ENCODE results near the gene BUB1B.
"Not testable (repeated sequence)": the region's sequence is repeated elsewhere in the genome, so short reads cannot be mapped to it uniquely, and the experiment has no call there.

The BUB1B gene

GRCh38 chr15:40160021-40160420, 848 bp upstream of the BUB1B start:
- Histone ChIP-seq H3K27ac (ENCODE audit: insufficient read depth in 1 of 2, low read depth in 1 of 2, low read length in 2 of 2, poor library complexity in 1 of 2, severe bottlenecking in 2 of 2) (no peak overlapping the region), H3K4me1 (ENCODE audit: control extremely low read depth in 1 of 4, control insufficient read depth in 4 of 4, insufficient read depth in 4 of 4, low read length in 3 of 4) (peaks cover 8 to 27% (median 20%) of the 10 kb centered on the region in 4 experiments), H3K27me3 (replicated peaks in 2 of 5; ENCODE audit: control insufficient read depth in 4 of 5, insufficient read depth in 5 of 5, low read length in 4 of 5) (no peaks in the 10 kb centered on the region), H3K4me3 (ENCODE audit: control insufficient read depth in 1 of 7, extremely low read depth in 1 of 7, insufficient read depth in 4 of 7, low read depth in 2 of 7, low read length in 6 of 7) (peak overlapping the region in 1 of 7 experiments; percentile 99), H3K36me3 (ENCODE audit: control insufficient read depth in 4 of 4, insufficient read depth in 4 of 4, low read length in 3 of 4) (peaks cover 0 to 6% (median 2%) of the 10 kb centered on the region in 4 experiments), H3K9me3 (ENCODE audit: control extremely low read depth in 1 of 5, control insufficient read depth in 4 of 5, insufficient read depth in 2 of 5, low read depth in 1 of 5, low read length in 4 of 5) (no peaks in the 10 kb centered on the region)
- POLR2A ChIA-PET, result interaction anchor here (1.5 kb wide), 1 partner anchor 112 kb away, joined by 3 read pairs; no protein-coding TSS in a partner anchor
- DNase-seq, result no peak
- CTCF ChIA-PET, result interaction anchor here (0.7 to 3.7 kb wide), 4 partner anchors 54 to 120 kb away, joined by 3 to 23 read pairs (median 4); no protein-coding TSS in a partner anchor
- WGBS (ENCODE audit: insufficient coverage), result 96% methylated on average over 3 of the region's 3 CpGs

DNA sequence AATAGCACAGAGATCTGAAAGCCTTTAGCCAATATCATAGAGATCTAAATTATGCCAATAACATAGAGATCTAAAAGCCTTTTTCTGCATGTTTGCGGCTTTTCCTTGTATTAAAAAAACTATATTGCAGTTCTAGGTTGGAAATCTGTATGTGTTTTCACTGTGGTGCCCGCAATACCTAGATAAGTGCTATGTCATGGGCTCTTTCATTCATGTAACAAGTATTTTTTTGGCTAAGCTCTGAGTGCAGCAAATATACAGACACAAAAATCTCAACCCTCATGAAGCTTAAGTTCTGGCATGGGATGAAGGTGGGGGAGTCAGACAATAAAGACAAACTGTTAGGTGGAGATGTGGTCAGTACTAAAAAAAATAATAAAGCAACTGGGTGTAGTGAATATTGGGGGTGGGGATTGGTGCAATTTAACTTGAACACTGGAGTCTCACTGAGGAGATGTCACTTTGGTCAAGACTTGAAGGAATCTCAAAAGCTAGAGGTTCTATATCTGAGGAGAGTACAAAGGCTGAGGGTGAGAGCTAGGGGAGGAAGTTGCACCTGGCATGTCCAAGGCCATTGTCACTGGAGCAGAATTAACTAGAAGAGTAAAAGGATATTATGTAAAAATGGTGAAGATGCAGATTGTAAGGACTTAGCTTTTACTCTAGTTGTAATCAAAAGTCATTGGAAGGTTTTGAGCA, 973 bp downstream of the BUB1B start:
- peak in 2 of 3 donors; percentile 22 to 31 for DNase-seq

DNA sequence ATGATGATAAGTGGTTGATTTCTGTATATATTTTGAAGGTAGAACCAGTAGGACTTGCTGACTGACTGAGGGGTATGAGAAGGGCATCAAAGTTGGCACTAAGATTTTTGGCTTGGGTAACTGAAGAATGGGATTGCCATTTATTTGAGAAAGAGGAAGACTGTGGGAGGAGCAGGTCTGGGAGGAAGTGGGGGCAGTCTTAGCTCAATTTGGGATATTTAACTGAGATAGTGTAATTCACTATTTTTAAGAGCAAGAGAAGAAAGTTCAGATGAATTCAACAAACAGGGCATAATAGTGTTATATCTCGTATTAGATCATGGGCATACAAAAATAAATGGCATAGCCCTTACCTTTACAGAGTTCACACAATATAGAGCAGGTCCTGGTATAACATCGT, 1.7 kb downstream of the BUB1B start:
- no peak overlapping the region for H3K27ac ChIP-seq (ENCODE audit: insufficient read depth in 1 of 2, low read depth in 1 of 2, low read length in 2 of 2, poor library complexity in 1 of 2, severe bottlenecking in 2 of 2)
- ChIA-PET POLR2A (no interaction called here), CTCF (interaction anchor here (0.9 to 3.7 kb wide), 7 partner anchors 10 to 117 kb away, joined by 3 to 23 read pairs (median 5); no protein-coding TSS in a partner anchor)
- H3K36me3 ChIP-seq (ENCODE audit: control insufficient read depth in 4 of 4, insufficient read depth in 4 of 4, low read length in 3 of 4), result peaks cover 0 to 20% (median 4%) of the 10 kb centered on the region in 4 experiments
- no peaks in the 10 kb centered on the region for H3K9me3 ChIP-seq (ENCODE audit: control extremely low read depth in 1 of 5, control insufficient read depth in 4 of 5, insufficient read depth in 2 of 5, low read depth in 1 of 5, low read length in 4 of 5)
- H3K4me3 ChIP-seq (ENCODE audit: control insufficient read depth in 1 of 7, extremely low read depth in 1 of 7, insufficient read depth in 4 of 7, low read depth in 2 of 7, low read length in 6 of 7), result peak overlapping the region in 3 of 7 experiments; percentile 24 to 99 (median 98)
- no CpG with 5 or more reads among the region's 2 CpGs for WGBS (ENCODE audit: insufficient coverage)
- no peaks in the 10 kb centered on the region for H3K27me3 ChIP-seq (replicated peaks in 2 of 5; ENCODE audit: control insufficient read depth in 4 of 5, insufficient read depth in 5 of 5, low read length in 4 of 5)
- no peak for DNase-seq
- H3K4me1 ChIP-seq (ENCODE audit: control extremely low read depth in 1 of 4, control insufficient read depth in 4 of 4, insufficient read depth in 4 of 4, low read length in 3 of 4), result peaks cover 8 to 27% (median 20%) of the 10 kb centered on the region in 4 experiments

More for the DNA sequence above, 973 bp downstream of the BUB1B start:
- Histone ChIP-seq H3K4me3 (ENCODE audit: control insufficient read depth in 1 of 7, extremely low read depth in 1 of 7, insufficient read depth in 4 of 7, low read depth in 2 of 7, low read length in 6 of 7) (peak overlapping the region in 6 of 7 experiments; percentile 94 to 99 (median 98)), H3K9me3 (ENCODE audit: control extremely low read depth in 1 of 5, control insufficient read depth in 4 of 5, insufficient read depth in 2 of 5, low read depth in 1 of 5, low read length in 4 of 5) (no peaks in the 10 kb centered on the region), H3K27ac (ENCODE audit: insufficient read depth in 1 of 2, low read depth in 1 of 2, low read length in 2 of 2, poor library complexity in 1 of 2, severe bottlenecking in 2 of 2) (peak overlapping the region in 1 of 2 experiments; percentile 62), H3K36me3 (ENCODE audit: control insufficient read depth in 4 of 4, insufficient read depth in 4 of 4, low read length in 3 of 4) (peaks cover 0 to 20% (median 4%) of the 10 kb centered on the region in 4 experiments), H3K4me1 (ENCODE audit: control extremely low read depth in 1 of 4, control insufficient read depth in 4 of 4, insufficient read depth in 4 of 4, low read length in 3 of 4) (peaks cover 8 to 27% (median 20%) of the 10 kb centered on the region in 4 experiments), H3K27me3 (replicated peaks in 2 of 5; ENCODE audit: control insufficient read depth in 4 of 5, insufficient read depth in 5 of 5, low read length in 4 of 5) (no peaks in the 10 kb centered on the region)
- POLR2A ChIA-PET, result interaction anchor here (0.7 kb wide), 1 partner anchor 22 kb away, joined by 3 read pairs; no protein-coding TSS in a partner anchor
- no CpG with 5 or more reads among the region's 2 CpGs for WGBS (ENCODE audit: insufficient coverage)
- CTCF ChIA-PET, result interaction anchor here (0.9 to 3.7 kb wide), 10 partner anchors 10 to 118 kb away, joined by 3 to 23 read pairs (median 4); no protein-coding TSS in a partner anchor

DNA sequence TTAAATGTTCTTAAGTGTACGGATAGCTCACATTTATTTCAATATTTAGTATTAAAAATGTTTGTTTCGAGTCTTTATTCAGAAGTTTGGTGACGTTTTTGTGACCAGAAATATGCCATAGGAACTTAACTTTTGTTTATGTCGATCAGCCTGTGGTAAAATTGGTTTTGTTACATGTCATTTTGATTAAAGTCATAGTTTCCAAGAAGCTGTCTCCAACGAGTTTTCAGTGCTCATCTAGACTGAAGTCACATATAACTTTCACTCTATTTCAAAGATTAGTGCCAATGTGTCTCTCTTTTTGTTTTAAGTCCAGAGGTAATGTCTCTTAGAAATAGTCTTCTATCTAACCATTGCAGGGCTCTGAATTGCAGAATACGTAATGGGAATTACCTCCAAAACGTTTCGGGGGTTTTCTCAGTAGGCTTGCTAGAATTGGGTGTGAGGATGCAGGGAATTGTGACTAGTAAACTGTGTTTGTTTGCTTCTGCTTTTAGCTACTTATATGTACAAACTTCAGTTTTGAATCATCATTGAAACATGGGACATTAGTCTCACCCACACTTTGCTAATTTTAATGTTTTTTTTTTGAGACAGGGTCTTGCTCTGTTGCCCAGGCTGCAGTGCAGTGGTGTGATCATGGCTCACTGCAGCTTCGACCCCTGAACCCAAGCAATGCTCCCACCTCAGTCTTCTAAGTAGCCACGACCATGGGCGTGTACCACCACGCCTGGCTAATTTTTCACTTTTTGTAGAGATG, 3.0 kb downstream of the BUB1B start:
- no peaks in the 10 kb centered on the region for H3K9me3 ChIP-seq (ENCODE audit: control extremely low read depth in 1 of 5, control insufficient read depth in 4 of 5, insufficient read depth in 2 of 5, low read depth in 1 of 5, low read length in 4 of 5)
- peaks cover 8 to 27% (median 18%) of the 10 kb centered on the region in 4 experiments for H3K4me1 ChIP-seq (ENCODE audit: control extremely low read depth in 1 of 4, control insufficient read depth in 4 of 4, insufficient read depth in 4 of 4, low read length in 3 of 4)
- H3K27me3 ChIP-seq (replicated peaks in 2 of 5; ENCODE audit: control insufficient read depth in 4 of 5, insufficient read depth in 5 of 5, low read length in 4 of 5), result no peaks in the 10 kb centered on the region
- 94% methylated on average over 8 of the region's 12 CpGs for WGBS (ENCODE audit: insufficient coverage)
- peaks cover 0 to 26% (median 4%) of the 10 kb centered on the region in 4 experiments for H3K36me3 ChIP-seq (ENCODE audit: control insufficient read depth in 4 of 4, insufficient read depth in 4 of 4, low read length in 3 of 4)
- H3K4me3 ChIP-seq (ENCODE audit: control insufficient read depth in 1 of 7, extremely low read depth in 1 of 7, insufficient read depth in 4 of 7, low read depth in 2 of 7, low read length in 6 of 7), result no peak overlapping the region
- ChIA-PET CTCF (interaction anchor here (1.1 to 2.1 kb wide), 3 partner anchors 20 to 118 kb away, joined by 3 to 6 read pairs (median 3); no protein-coding TSS in a partner anchor), POLR2A (interaction anchor here (0.6 kb wide), 1 partner anchor 94 kb away, joined by 3 read pairs; no protein-coding TSS in a partner anchor)
- no peak for DNase-seq
- H3K27ac ChIP-seq (ENCODE audit: insufficient read depth in 1 of 2, low read depth in 1 of 2, low read length in 2 of 2, poor library complexity in 1 of 2, severe bottlenecking in 2 of 2), result no peak overlapping the region

DNA sequence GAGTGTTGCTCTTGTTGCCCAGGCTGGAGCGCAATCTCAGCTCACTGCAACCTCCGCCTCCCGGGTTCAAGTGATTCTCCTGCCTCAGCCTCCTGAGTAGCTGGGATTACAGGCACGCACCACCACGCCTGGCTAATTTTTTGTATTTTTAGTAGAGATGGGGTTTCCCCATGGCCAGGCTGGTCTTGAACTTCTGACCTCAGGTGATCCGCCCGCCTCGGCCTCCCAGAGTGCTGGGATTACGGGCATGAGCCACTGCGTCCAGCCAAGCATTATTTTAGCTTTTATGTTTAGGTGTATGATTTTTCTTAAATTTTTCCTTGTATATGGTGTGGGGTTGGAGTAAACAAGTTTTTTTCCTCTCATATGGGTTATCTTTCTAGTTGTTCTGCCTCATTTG, 6.5 kb downstream of the BUB1B start:
- H3K9me3 ChIP-seq (ENCODE audit: control extremely low read depth in 1 of 5, control insufficient read depth in 4 of 5, insufficient read depth in 2 of 5, low read depth in 1 of 5, low read length in 4 of 5); H3K4me3 ChIP-seq (ENCODE audit: control insufficient read depth in 1 of 7, extremely low read depth in 1 of 7, insufficient read depth in 4 of 7, low read depth in 2 of 7, low read length in 6 of 7); DNase-seq; POLR2A ChIA-PET; H3K27ac ChIP-seq (ENCODE audit: insufficient read depth in 1 of 2, low read depth in 1 of 2, low read length in 2 of 2, poor library complexity in 1 of 2, severe bottlenecking in 2 of 2); H3K27me3 ChIP-seq (replicated peaks in 2 of 5; ENCODE audit: control insufficient read depth in 4 of 5, insufficient read depth in 5 of 5, low read length in 4 of 5): not testable (repeated sequence)
- H3K36me3 ChIP-seq (ENCODE audit: control insufficient read depth in 4 of 4, insufficient read depth in 4 of 4, low read length in 3 of 4), result peaks cover 2 to 50% (median 14%) of the 10 kb centered on the region in 4 experiments
- peaks cover 4 to 10% (median 6%) of the 10 kb centered on the region in 4 experiments for H3K4me1 ChIP-seq (ENCODE audit: control extremely low read depth in 1 of 4, control insufficient read depth in 4 of 4, insufficient read depth in 4 of 4, low read length in 3 of 4)
- CTCF ChIA-PET, result interaction anchor here (1.5 kb wide), 1 partner anchor 17 kb away, joined by 4 read pairs; no protein-coding TSS in a partner anchor
- no CpG with 5 or more reads among the region's 10 CpGs for WGBS (ENCODE audit: insufficient coverage)

DNA sequence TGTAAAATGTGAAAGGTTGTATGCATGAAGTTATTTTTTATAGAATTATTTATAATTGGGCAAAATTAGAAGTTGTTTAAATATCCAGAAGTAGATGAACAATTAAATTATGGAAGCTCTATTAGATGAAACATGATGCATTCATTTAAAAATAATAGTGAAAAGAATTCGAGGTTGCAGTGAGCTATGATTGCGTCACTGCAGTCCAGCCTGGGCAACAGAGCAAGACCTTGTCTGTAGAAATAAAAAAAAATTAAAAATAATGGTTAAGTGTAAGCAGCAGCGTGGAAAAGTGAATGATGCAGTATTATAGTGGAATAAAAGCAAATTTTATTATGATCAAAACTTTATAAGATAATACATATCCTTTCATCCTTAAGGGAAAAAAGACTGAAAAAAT, 14.3 kb downstream of the BUB1B start:
- H3K9me3 ChIP-seq (ENCODE audit: control extremely low read depth in 1 of 5, control insufficient read depth in 4 of 5, insufficient read depth in 2 of 5, low read depth in 1 of 5, low read length in 4 of 5), result no peaks in the 10 kb centered on the region
- H3K4me1 ChIP-seq (ENCODE audit: control extremely low read depth in 1 of 4, control insufficient read depth in 4 of 4, insufficient read depth in 4 of 4, low read length in 3 of 4), result peaks cover 0 to 4% (median 0%) of the 10 kb centered on the region in 4 experiments
- H3K27ac ChIP-seq (ENCODE audit: insufficient read depth in 1 of 2, low read depth in 1 of 2, low read length in 2 of 2, poor library complexity in 1 of 2, severe bottlenecking in 2 of 2), result no peak overlapping the region
- POLR2A ChIA-PET, result no interaction called here
- no peak for DNase-seq
- 94% methylated on average over 2 of the region's 3 CpGs for WGBS (ENCODE audit: insufficient coverage)
- peaks cover 2 to 41% (median 15%) of the 10 kb centered on the region in 4 experiments for H3K36me3 ChIP-seq (ENCODE audit: control insufficient read depth in 4 of 4, insufficient read depth in 4 of 4, low read length in 3 of 4)
- H3K27me3 ChIP-seq (replicated peaks in 2 of 5; ENCODE audit: control insufficient read depth in 4 of 5, insufficient read depth in 5 of 5, low read length in 4 of 5), result no peaks in the 10 kb centered on the region
- CTCF ChIA-PET, result interaction anchor here (0.6 to 1.5 kb wide), 2 partner anchors 98 to 129 kb away, joined by 3 to 5 read pairs; no protein-coding TSS in a partner anchor
- H3K4me3 ChIP-seq (ENCODE audit: control insufficient read depth in 1 of 7, extremely low read depth in 1 of 7, insufficient read depth in 4 of 7, low read depth in 2 of 7, low read length in 6 of 7), result no peak overlapping the region
